ENCODE measurements around the gene ICAM3.

- no peak for TF ChIP-seq CTCF (IDR thresholded peaks at IDR 0.05)
- TF ChIP-seq POLR2A (IDR thresholded peaks at IDR 0.05), result no peak
These were observed 10.6 kb downstream of the ICAM3 start for GRCh38 chr19:10328558-10329429.
